PC-3 (cell line): ENCODE data around the gene SCN5A. TPM values are rescaled to one million over a fixed set of nuclear protein-coding genes. Genes with fewer than 3 reads are reported as not detected.

Experiments used
- ATAC-seq: fragments of 200-7000 bp; cut with Tn5 transposase; 2 replicates; pipeline ENCODE4 v1.9.1; 2020; ENCODE audit warnings: mild to moderate bottlenecking, moderate library complexity
- BruUV-seq: library from RNA; stranded (reverse); fragments of 400-500 nt; replicated peaks from 2 replicates; lab custom pipeline; 2021; lab: Mats Ljungman, UMichigan
- CTCF ChIA-PET: fragments of 300-600 bp; sonication (Branson Sonifier 250); formaldehyde crosslinking; loops from one replicate; lab custom pipeline; 2022; ENCODE audit warnings: antibody characterized with exemption; lab: Charles Lee
- POLR2A ChIA-PET: fragments of 300-600 bp; sonication (Branson Sonifier 250); formaldehyde crosslinking; loops from one replicate; lab custom pipeline; 2022; ENCODE audit warnings: antibody characterized with exemption; ENCODE audit not compliant: unreplicated experiment; lab: Charles Lee
- DNase-seq: peaks from one replicate; pipeline ENCODE4 v3.0.0-alpha.2; 2015
- H2AFZ ChIP-seq: fragments of 300-600 bp; sonication (generic); 2 replicates; pipeline ENCODE4 v1.6.0; 2016; ENCODE audit warnings: antibody characterized with exemption, low read length
- H3F3A ChIP-seq: fragments of 300-600 bp; sonication (generic); one replicate; pipeline ENCODE4 v1.6.0; 2017; ENCODE audit warnings: antibody characterized with exemption, low read length, control low read depth, mild to moderate bottlenecking; ENCODE audit not compliant: unreplicated experiment
- H3K27ac ChIP-seq: fragments of 300-600 bp; sonication (generic); 2 replicates; pipeline ENCODE4 v1.5.1; 2016; ENCODE audit warnings: mild to moderate bottlenecking, low read length
- H3K27me3 ChIP-seq: fragments of 300-600 bp; sonication (generic); 2 replicates; pipeline ENCODE4 v1.6.1; 2016; ENCODE audit warnings: low read length, mixed read lengths
- H3K36me3 ChIP-seq: fragments of 300-600 bp; sonication (generic); 2 replicates; pipeline ENCODE4 v1.6.1; 2016; ENCODE audit warnings: low read depth, mixed run types, low read length, mixed read lengths
- H3K4me1 ChIP-seq: fragments of 300-600 bp; sonication (generic); 2 replicates; pipeline ENCODE4 v1.5.1; 2016; ENCODE audit warnings: low read length; ENCODE audit not compliant: insufficient read depth
- H3K4me2 ChIP-seq: fragments of 300-600 bp; sonication (generic); 2 replicates; pipeline ENCODE4 v1.6.0; 2016; ENCODE audit warnings: low read length
- H3K4me3 ChIP-seq: fragments of 300-600 bp; sonication (generic); 2 replicates; pipeline ENCODE4 v1.5.1; 2016; ENCODE audit warnings: mild to moderate bottlenecking, low read length, mixed read lengths
- H3K79me2 ChIP-seq: fragments of 300-600 bp; sonication (generic); 2 replicates; pipeline ENCODE4 v1.6.1; 2017; ENCODE audit warnings: low read length, mixed read lengths
- H3K9ac ChIP-seq: fragments of 300-600 bp; sonication (generic); 2 replicates; pipeline ENCODE4 v1.6.0; 2016; ENCODE audit warnings: mild to moderate bottlenecking, low read length
- H3K9me2 ChIP-seq: fragments of 300-600 bp; sonication (generic); replicated peaks from 2 replicates; pipeline ENCODE4 v1.6.1; 2016; ENCODE audit warnings: mixed run types, low read length, mixed read lengths
- H3K9me3 ChIP-seq: fragments of 300-600 bp; sonication (generic); 2 replicates; pipeline ENCODE4 v1.6.1; 2016; ENCODE audit warnings: low read length, mixed read lengths
- H4K20me1 ChIP-seq: fragments of 300-600 bp; sonication (generic); 2 replicates; pipeline ENCODE4 v1.6.1; 2016; ENCODE audit warnings: low read length, mixed read lengths
- EZH2 ChIP-seq: fragments of 300-600 bp; sonication (generic); IDR thresholded peaks from one replicate; pipeline ENCODE4 v1.6.1; 2017; ENCODE audit warnings: antibody characterized with exemption, mild to moderate bottlenecking, low read length; ENCODE audit not compliant: unreplicated experiment
- EZH2phosphoT487 ChIP-seq: fragments of 300-600 bp; sonication (generic); IDR thresholded peaks from 2 replicates; pipeline ENCODE4 v1.6.1; 2018; ENCODE audit warnings: mild to moderate bottlenecking, antibody characterized with exemption, low read length, borderline replicate concordance
- intact Hi-C: fragments of 100-400 bp; cut with micrococcal nuclease; formaldehyde crosslinking; loops from 2 replicates; pipeline ENCODE4 v1.9.0; 2023
- total RNA-seq: library from RNA; depleted of rRNA; stranded (reverse); fragments of >200 nt; gene quantifications from 2 replicates; pipeline ENCODE4 v1.2.3, GENCODE V29; 2014
- TF ChIP-seq, protein P1 (sequence below): fragments of 300-600 bp; sonication (generic); conservative IDR thresholded peaks from 2 replicates; pipeline ENCODE4 v1.5.1; 2017; ENCODE audit warnings: antibody characterized with exemption, low read depth, mild to moderate bottlenecking, low read length

The SCN5A gene
- total RNA-seq, 1 experiment from 2014 or later = not detected

DNA sequence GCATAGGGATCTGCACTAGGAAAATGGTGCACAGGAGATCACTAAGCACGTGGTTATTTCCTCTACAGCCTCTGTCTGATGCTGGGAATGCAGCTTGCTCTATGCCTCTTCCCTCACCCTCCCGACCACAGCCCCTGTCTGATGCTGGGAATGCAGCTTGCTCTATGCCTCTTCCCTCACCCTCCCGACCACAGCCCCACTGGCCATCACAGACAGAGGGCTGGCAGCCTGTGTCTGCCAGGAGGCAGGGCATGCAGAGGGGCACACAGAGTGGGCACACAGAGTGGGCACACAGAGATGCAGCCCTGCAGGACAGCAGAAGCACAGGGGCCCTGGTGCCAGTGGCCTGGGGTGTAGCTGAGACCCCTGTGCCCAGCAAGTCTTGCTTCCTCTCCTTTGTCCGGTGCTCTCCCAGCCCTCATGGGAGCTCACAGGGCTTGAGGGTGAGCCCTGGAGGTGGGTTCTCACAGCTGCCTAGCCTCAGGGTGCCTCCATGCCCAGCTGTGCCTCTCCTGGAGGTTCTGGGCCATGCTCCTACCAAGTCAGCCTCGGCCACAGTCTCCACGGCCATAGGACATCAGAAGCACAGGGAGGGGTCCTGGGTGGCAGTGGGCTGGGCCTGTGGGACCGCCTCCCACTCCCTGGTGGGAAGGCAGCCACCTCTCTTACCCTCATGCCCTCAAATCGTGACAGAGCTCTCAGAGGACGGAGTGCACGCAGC is 87.6 kb downstream of the SCN5A start:
- no TSS peak for BruUV-seq
- intact Hi-C loops = no loop called here

DNA sequence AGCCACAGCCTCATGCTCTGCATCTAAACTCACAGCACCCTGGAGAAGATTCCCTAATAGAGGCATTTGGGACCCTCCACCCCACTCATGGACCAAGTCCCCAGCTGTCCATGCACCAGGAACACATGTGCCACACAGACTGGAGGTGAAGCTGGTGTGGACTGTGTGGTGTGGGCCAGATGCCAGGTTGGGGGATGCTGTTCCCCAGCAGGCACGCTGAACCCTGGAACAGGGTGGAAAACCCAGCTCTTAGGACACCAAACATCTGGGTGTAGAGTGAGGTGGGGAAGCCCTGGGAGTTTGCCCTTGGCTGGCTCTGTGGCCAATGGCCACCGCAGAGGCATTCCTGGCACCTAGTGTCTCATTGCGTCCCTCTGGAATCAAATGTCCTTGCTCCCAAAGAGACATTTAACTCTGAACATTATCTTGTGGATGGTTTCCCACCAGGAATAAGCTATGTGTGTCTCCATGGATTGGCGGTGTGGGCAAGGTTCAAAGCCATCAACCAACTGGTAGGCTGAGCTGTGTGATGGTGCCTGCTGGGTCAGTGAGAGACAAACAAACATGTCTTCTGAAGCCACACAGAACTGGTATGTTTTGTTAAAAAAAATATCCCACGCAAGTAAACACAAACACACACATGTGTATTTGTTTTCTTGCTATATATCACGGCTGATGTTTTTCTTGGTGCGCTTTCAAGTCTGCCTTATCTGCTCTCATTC is 88.3 kb downstream of the SCN5A start:
- H2AFZ ChIP-seq = no peak overlapping the region
- CTCF ChIA-PET = no interaction called here
- ATAC-seq (no peak), DNase-seq (no peak)
- H3K79me2 ChIP-seq = no peaks in the 10 kb centered on the region
- TF ChIP-seq EZH2phosphoT487 (no peak), EZH2 (no peak)
- TF ChIP-seq, protein P1, sequence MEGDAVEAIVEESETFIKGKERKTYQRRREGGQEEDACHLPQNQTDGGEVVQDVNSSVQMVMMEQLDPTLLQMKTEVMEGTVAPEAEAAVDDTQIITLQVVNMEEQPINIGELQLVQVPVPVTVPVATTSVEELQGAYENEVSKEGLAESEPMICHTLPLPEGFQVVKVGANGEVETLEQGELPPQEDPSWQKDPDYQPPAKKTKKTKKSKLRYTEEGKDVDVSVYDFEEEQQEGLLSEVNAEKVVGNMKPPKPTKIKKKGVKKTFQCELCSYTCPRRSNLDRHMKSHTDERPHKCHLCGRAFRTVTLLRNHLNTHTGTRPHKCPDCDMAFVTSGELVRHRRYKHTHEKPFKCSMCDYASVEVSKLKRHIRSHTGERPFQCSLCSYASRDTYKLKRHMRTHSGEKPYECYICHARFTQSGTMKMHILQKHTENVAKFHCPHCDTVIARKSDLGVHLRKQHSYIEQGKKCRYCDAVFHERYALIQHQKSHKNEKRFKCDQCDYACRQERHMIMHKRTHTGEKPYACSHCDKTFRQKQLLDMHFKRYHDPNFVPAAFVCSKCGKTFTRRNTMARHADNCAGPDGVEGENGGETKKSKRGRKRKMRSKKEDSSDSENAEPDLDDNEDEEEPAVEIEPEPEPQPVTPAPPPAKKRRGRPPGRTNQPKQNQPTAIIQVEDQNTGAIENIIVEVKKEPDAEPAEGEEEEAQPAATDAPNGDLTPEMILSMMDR = no peak
- intact Hi-C loops = no loop called here
- no peak overlapping the region for H3K4me2 ChIP-seq
- no peaks in the 10 kb centered on the region for H3K4me1 ChIP-seq
- H3K27ac ChIP-seq = no peak overlapping the region
- no peaks in the 10 kb centered on the region for H3F3A ChIP-seq
- H3K4me3 ChIP-seq = no peak overlapping the region
- no peaks in the 10 kb centered on the region for H3K9me3 ChIP-seq
- no peaks in the 10 kb centered on the region for H3K9me2 ChIP-seq
- H3K9ac ChIP-seq = no peak overlapping the region
- H3K36me3 ChIP-seq = no peaks in the 10 kb centered on the region
- POLR2A ChIA-PET = no interaction called here
- no TSS peak for BruUV-seq
- H3K27me3 ChIP-seq = peaks cover 25% of the 10 kb centered on the region
- H4K20me1 ChIP-seq = no peaks in the 10 kb centered on the region

More for the DNA sequence above, 87.6 kb downstream of the SCN5A start:
- DNase-seq (no peak), ATAC-seq (no peak)
- H3K36me3 ChIP-seq = no peaks in the 10 kb centered on the region
- H3K27ac ChIP-seq = no peak overlapping the region
- CTCF ChIA-PET = no interaction called here
- H2AFZ ChIP-seq = no peak overlapping the region
- H3K27me3 ChIP-seq = peaks cover 23% of the 10 kb centered on the region
- H3K4me1 ChIP-seq = no peaks in the 10 kb centered on the region
- H3K9me2 ChIP-seq = no peaks in the 10 kb centered on the region
- no peaks in the 10 kb centered on the region for H3K9me3 ChIP-seq
- POLR2A ChIA-PET = no interaction called here
- no peaks in the 10 kb centered on the region for H3K79me2 ChIP-seq
- H3F3A ChIP-seq = no peaks in the 10 kb centered on the region
- no peak overlapping the region for H3K4me2 ChIP-seq
- H4K20me1 ChIP-seq = no peaks in the 10 kb centered on the region
- H3K9ac ChIP-seq = no peak overlapping the region
- TF ChIP-seq EZH2 = no peak
- TF ChIP-seq, protein P1 = no peak
- TF ChIP-seq EZH2phosphoT487 = no peak
- no peak overlapping the region for H3K4me3 ChIP-seq

DNA sequence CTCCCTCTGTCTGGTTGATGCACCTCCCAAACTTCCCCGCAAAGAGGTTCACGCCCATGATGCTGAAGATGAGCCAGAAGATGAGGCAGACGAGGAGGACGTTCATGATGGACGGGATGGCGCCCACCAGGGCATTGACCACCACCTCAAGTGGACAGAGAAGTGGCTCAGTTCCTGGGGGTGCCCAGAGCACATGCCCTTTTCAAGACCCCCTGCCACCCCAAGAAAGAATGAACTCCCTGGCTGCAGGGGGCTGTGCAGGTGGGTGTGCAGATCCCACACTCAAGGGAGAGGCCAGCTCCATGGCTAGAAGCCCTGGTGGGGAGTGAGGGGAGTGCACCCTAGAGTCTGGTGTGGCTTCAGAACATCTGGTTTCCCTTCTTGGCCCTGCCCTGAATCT is 89.2 kb downstream of the SCN5A start:
- H3K9me2 ChIP-seq = no peaks in the 10 kb centered on the region
- CTCF ChIA-PET = no interaction called here
- H3K27ac ChIP-seq = no peak overlapping the region
- no peak overlapping the region for H3K4me3 ChIP-seq
- H3K4me2 ChIP-seq = no peak overlapping the region
- H3K4me1 ChIP-seq = no peaks in the 10 kb centered on the region
- H3F3A ChIP-seq = no peaks in the 10 kb centered on the region
- H3K9me3 ChIP-seq = no peaks in the 10 kb centered on the region
- H2AFZ ChIP-seq = no peak overlapping the region
- ATAC-seq (no peak), DNase-seq (no peak)
- intact Hi-C loops = no loop called here
- H3K36me3 ChIP-seq = no peaks in the 10 kb centered on the region
- peaks cover 34% of the 10 kb centered on the region for H3K27me3 ChIP-seq
- H4K20me1 ChIP-seq = no peaks in the 10 kb centered on the region
- no peak overlapping the region for H3K9ac ChIP-seq
- POLR2A ChIA-PET = no interaction called here
- TF ChIP-seq EZH2phosphoT487 (no peak), EZH2 (no peak)
- TF ChIP-seq, protein P1 = 0 out of 2 replicates have a peak, but pooled peaks have one; percentile 19
- no peaks in the 10 kb centered on the region for H3K79me2 ChIP-seq
- no TSS peak for BruUV-seq
